Adrenal gland (tissue), 5 donors: Measurements from ENCODE around the gene RTEL1.

Experiments
- CTCF ChIP-seq, 6 experiments: fragments of 450-650 bp in 4 of 6; fragments of 200-600 bp in 2 of 6; sonication (generic) in 1 of 6; IDR thresholded peaks; 1 replicate in 5 of 6; 2 replicates in 1 of 6; pipeline versions ENCODE4 v1.5.1 to v1.8.0; 2016 to 2021; ENCODE audit warnings: antibody characterized with exemption in 6 of 6, mild to moderate bottlenecking in 2 of 6, moderate library complexity in 1 of 6
- POLR2A ChIP-seq, 2 donors: fragments of 450-650 bp; IDR thresholded peaks; one replicate each; pipeline ENCODE4 v1.6.1; 2017; ENCODE audit warnings: antibody characterized with exemption in 2 of 2, mild to moderate bottlenecking in 2 of 2, moderate library complexity in 1 of 2
- donor health status: DM: no; HTN: no; CAD: no.

GRCh38 chr20:63735859-63736718 is 78.0 kb downstream of the RTEL1 start, which contains the start of gene LIME1:
- TF ChIP-seq CTCF (IDR thresholded peaks at IDR 0.05) (no peak), POLR2A (IDR thresholded peaks at IDR 0.05) (no peak)
